ENCODE measurements around the gene CCT2.
"Not testable (repeated sequence)": the region's sequence is repeated elsewhere in the genome, so short reads cannot be mapped to it uniquely, and the experiment has no call there.

CCT2 gene

GRCh38 chr12:69589082-69589481 is 3.8 kb downstream of the CCT2 start:
- DNase-seq = no peak

- DNase-seq = no peak
Observed at GRCh38 chr12:69595689-69596088, 10.4 kb downstream of the CCT2 start.

GRCh38 chr12:69598174-69598753 is 13.0 kb downstream of the CCT2 start:
- DNase-seq = no peak

GRCh38 chr12:69600804-69601203 is 15.5 kb downstream of the CCT2 start:
- no peak for DNase-seq

- DNase-seq = no peak
Observed at GRCh38 chr12:69601962-69602685, 16.9 kb downstream of the CCT2 start.

- no peak for DNase-seq
Observed at GRCh38 chr12:69602954-69603353, 17.7 kb downstream of the CCT2 start.

GRCh38 chr12:69603556-69603955 is 18.3 kb downstream of the CCT2 start:
- DNase-seq = not testable (repeated sequence)

GRCh38 chr12:69604275-69604674 is 19.0 kb downstream of the CCT2 start:
- DNase-seq = not testable (repeated sequence)

GRCh38 chr12:69608114-69608513 is 22.9 kb downstream of the CCT2 start:
- DNase-seq = no peak

GRCh38 chr12:69610126-69610525 is 24.9 kb downstream of the CCT2 start:
- no peak for DNase-seq

GRCh38 chr12:69610729-69611128 is 25.5 kb downstream of the CCT2 start, which contains the start of gene LRRC10:
Gene LRRC10 (minus strand): TSS chr12:69610907. CDS start chr12:69610838, 69 bp downstream.
- no peak for DNase-seq

- no peak for DNase-seq
Observed at GRCh38 chr12:69613351-69613750, 28.1 kb downstream of the CCT2 start.

GRCh38 chr12:69616025-69616424 is 30.8 kb downstream of the CCT2 start:
- DNase-seq = no peak

- DNase-seq = no peak
Observed at GRCh38 chr12:69619050-69619449, 33.8 kb downstream of the CCT2 start.

GRCh38 chr12:69620077-69620476 is 34.8 kb downstream of the CCT2 start:
- no peak for DNase-seq

- no peak for DNase-seq
Observed at GRCh38 chr12:69620921-69621320, 35.7 kb downstream of the CCT2 start.

GRCh38 chr12:69621551-69621950 is 36.3 kb downstream of the CCT2 start:
- no peak for DNase-seq

GRCh38 chr12:69623970-69624369 is 38.7 kb downstream of the CCT2 start:
- DNase-seq = no peak

- DNase-seq = no peak
Observed at GRCh38 chr12:69627501-69627900, 42.2 kb downstream of the CCT2 start.

- no peak for DNase-seq
Observed at GRCh38 chr12:69630191-69630590, 44.9 kb downstream of the CCT2 start.

GRCh38 chr12:69633061-69633460 is 47.8 kb downstream of the CCT2 start:
- DNase-seq = no peak

- no peak for DNase-seq
Observed at GRCh38 chr12:69639400-69640016, 54.2 kb downstream of the CCT2 start.

- DNase-seq = no peak
Observed at GRCh38 chr12:69641546-69641945, 56.3 kb downstream of the CCT2 start.

GRCh38 chr12:69642531-69642930 is 57.3 kb downstream of the CCT2 start:
- no peak for DNase-seq

Measured in T1000 (cell line).